HUES6 (cell line): ENCODE measurements around the gene MACROD2.

Experiments used
- H3K27ac ChIP-seq: 2 replicates; pipeline ENCODE4 v1.7.0; 2013; ENCODE audit warnings: low read depth, mild to moderate bottlenecking, low read length, inconsistent platforms
- H3K27me3 ChIP-seq: 2 replicates; pipeline ENCODE4 v1.6.1; 2013; ENCODE audit warnings: low read length; ENCODE audit not compliant: control insufficient read depth, insufficient read depth
- H3K36me3 ChIP-seq: 2 replicates; pipeline ENCODE4 v1.6.1; 2013; ENCODE audit warnings: low read length; ENCODE audit not compliant: control insufficient read depth, insufficient read depth
- H3K4me1 ChIP-seq: 2 replicates; pipeline ENCODE4 v1.6.1; 2013; ENCODE audit warnings: low read length; ENCODE audit not compliant: control insufficient read depth, insufficient read depth
- H3K4me3 ChIP-seq: 2 replicates; pipeline ENCODE4 v1.5.1; 2013; ENCODE audit warnings: low read depth, low read length
- H3K9ac ChIP-seq: one replicate; pipeline ENCODE4 v1.6.1; 2013; ENCODE audit warnings: mild to moderate bottlenecking, low read length
- H3K9me3 ChIP-seq: 2 replicates; pipeline ENCODE4 v1.6.1; 2013; ENCODE audit warnings: low read depth, low read length; ENCODE audit not compliant: control insufficient read depth, insufficient read depth

The MACROD2 gene

GRCh38 chr20:14790771-14791620 lies 795.7 kb downstream of the MACROD2 start:
- no peaks in the 10 kb centered on the region for H3K9me3 ChIP-seq
- no peaks in the 10 kb centered on the region for H3K4me1 ChIP-seq
- no peaks in the 10 kb centered on the region for H3K36me3 ChIP-seq
- no peaks in the 10 kb centered on the region for H3K27me3 ChIP-seq
- H3K27ac ChIP-seq, result no peak overlapping the region
- no peak overlapping the region for H3K9ac ChIP-seq
- no peak overlapping the region for H3K4me3 ChIP-seq

- H3K9me3 ChIP-seq, result no peaks in the 10 kb centered on the region
- H3K4me3 ChIP-seq, result no peak overlapping the region
- H3K36me3 ChIP-seq, result no peaks in the 10 kb centered on the region
- no peaks in the 10 kb centered on the region for H3K27me3 ChIP-seq
- H3K4me1 ChIP-seq, result no peaks in the 10 kb centered on the region
- no peak overlapping the region for H3K9ac ChIP-seq
- no peak overlapping the region for H3K27ac ChIP-seq
Observed at GRCh38 chr20:14792915-14793314, 797.6 kb downstream of the MACROD2 start.

GRCh38 chr20:14799545-14800216 lies 804.4 kb downstream of the MACROD2 start:
- Histone ChIP-seq H3K4me3 (no peak overlapping the region), H3K9me3 (no peaks in the 10 kb centered on the region), H3K27ac (no peak overlapping the region), H3K36me3 (no peaks in the 10 kb centered on the region), H3K9ac (no peak overlapping the region), H3K4me1 (no peaks in the 10 kb centered on the region), H3K27me3 (no peaks in the 10 kb centered on the region)

GRCh38 chr20:14800707-14801425 lies 805.5 kb downstream of the MACROD2 start:
- Histone ChIP-seq H3K9ac (no peak overlapping the region), H3K27me3 (no peaks in the 10 kb centered on the region), H3K27ac (no peak overlapping the region), H3K4me3 (no peak overlapping the region), H3K4me1 (no peaks in the 10 kb centered on the region), H3K36me3 (no peaks in the 10 kb centered on the region), H3K9me3 (no peaks in the 10 kb centered on the region)

- Histone ChIP-seq H3K9me3 (0 out of 2 replicates have a peak, but pooled peaks cover 2% of the 10 kb centered on the region), H3K9ac (no peak overlapping the region), H3K27me3 (no peaks in the 10 kb centered on the region), H3K36me3 (no peaks in the 10 kb centered on the region), H3K4me1 (no peaks in the 10 kb centered on the region), H3K4me3 (no peak overlapping the region), H3K27ac (no peak overlapping the region)
Observed at GRCh38 chr20:14801591-14802325, 806.4 kb downstream of the MACROD2 start.

- H3K27me3 ChIP-seq, result no peaks in the 10 kb centered on the region
- H3K27ac ChIP-seq, result no peak overlapping the region
- peaks cover 5% of the 10 kb centered on the region; the same call in 1 of the 2 replicates for H3K9me3 ChIP-seq
- H3K9ac ChIP-seq, result no peak overlapping the region
- no peak overlapping the region for H3K4me3 ChIP-seq
- H3K4me1 ChIP-seq, result no peaks in the 10 kb centered on the region
- no peaks in the 10 kb centered on the region for H3K36me3 ChIP-seq
Observed at GRCh38 chr20:14807224-14807623, 811.9 kb downstream of the MACROD2 start.

- no peak overlapping the region for H3K27ac ChIP-seq
- H3K36me3 ChIP-seq, result no peaks in the 10 kb centered on the region
- peaks cover 2% of the 10 kb centered on the region; the same call in 1 of the 2 replicates for H3K9me3 ChIP-seq
- no peak overlapping the region for H3K4me3 ChIP-seq
- H3K4me1 ChIP-seq, result no peaks in the 10 kb centered on the region
- H3K9ac ChIP-seq, result no peak overlapping the region
- no peaks in the 10 kb centered on the region for H3K27me3 ChIP-seq
Observed at GRCh38 chr20:14815340-14815739, 820.0 kb downstream of the MACROD2 start.

GRCh38 chr20:14816471-14816870 lies 821.2 kb downstream of the MACROD2 start:
- Histone ChIP-seq H3K27ac (no peak overlapping the region), H3K27me3 (no peaks in the 10 kb centered on the region), H3K4me3 (no peak overlapping the region), H3K36me3 (no peaks in the 10 kb centered on the region), H3K4me1 (no peaks in the 10 kb centered on the region), H3K9me3 (peaks cover 2% of the 10 kb centered on the region; the same call in 1 of the 2 replicates), H3K9ac (no peak overlapping the region)

GRCh38 chr20:14817101-14817500 lies 821.8 kb downstream of the MACROD2 start:
- no peak overlapping the region for H3K27ac ChIP-seq
- H3K36me3 ChIP-seq, result no peaks in the 10 kb centered on the region
- no peaks in the 10 kb centered on the region for H3K27me3 ChIP-seq
- no peak overlapping the region for H3K4me3 ChIP-seq
- peaks cover 2% of the 10 kb centered on the region; the same call in 1 of the 2 replicates for H3K9me3 ChIP-seq
- H3K4me1 ChIP-seq, result no peaks in the 10 kb centered on the region
- no peak overlapping the region for H3K9ac ChIP-seq

- no peak overlapping the region for H3K27ac ChIP-seq
- H3K9ac ChIP-seq, result no peak overlapping the region
- H3K4me3 ChIP-seq, result no peak overlapping the region
- peaks cover 2% of the 10 kb centered on the region; the same call in 1 of the 2 replicates for H3K9me3 ChIP-seq
- no peaks in the 10 kb centered on the region for H3K4me1 ChIP-seq
- no peaks in the 10 kb centered on the region for H3K27me3 ChIP-seq
- no peaks in the 10 kb centered on the region for H3K36me3 ChIP-seq
Observed at GRCh38 chr20:14820771-14821170, 825.5 kb downstream of the MACROD2 start.
